GM18498 (cell line): Measurements from ENCODE around the gene TMEM138.

Source experiments
- ATAC-seq: cut with Tn5 transposase; IDR thresholded peaks from one replicate; pipeline ENCODE4 v1.9.1; 2021; ENCODE audit warnings: mild to moderate bottlenecking, moderate library complexity; ENCODE audit not compliant: unreplicated experiment

Gene TMEM138

GRCh38 chr11:61361741-61362541, at the start of gene TMEM138, which contains the start of gene CYB561A3:
TMEM138 (plus strand) TSS chr11:61362374; CDS start chr11:61364391, 2,017 bp downstream.
CYB561A3 (minus strand) TSS chr11:61361882; CDS start chr11:61356713, 5,169 bp downstream.
- peak; percentile 87 for ATAC-seq

- ATAC-seq = no peak
Measured at GRCh38 chr11:61315260-61315659, 46.9 kb upstream of the TMEM138 start.

- no peak for ATAC-seq
Measured at GRCh38 chr11:61325649-61326414, 36.3 kb upstream of the TMEM138 start.

GRCh38 chr11:61327669-61328071, 34.5 kb upstream of the TMEM138 start:
- ATAC-seq = no peak

- ATAC-seq = no peak
Measured at GRCh38 chr11:61328351-61328750, 33.8 kb upstream of the TMEM138 start.

- ATAC-seq = no peak
Measured at GRCh38 chr11:61329871-61330270, 32.3 kb upstream of the TMEM138 start.

- ATAC-seq = no peak
Measured at GRCh38 chr11:61331651-61332050, 30.5 kb upstream of the TMEM138 start.

GRCh38 chr11:61332281-61332796, 29.8 kb upstream of the TMEM138 start:
- ATAC-seq = no peak

- ATAC-seq = peak; percentile 93
Measured at GRCh38 chr11:61332797-61333549, 29.2 kb upstream of the TMEM138 start, which contains the start of the genes DDB1 and TKFC. DDB1 (minus strand) TSS chr11:61333105; CDS start chr11:61332968, 137 bp downstream. TKFC (plus strand) TSS chr11:61333228; CDS start chr11:61334729, 1,501 bp downstream.

GRCh38 chr11:61333550-61334433, 28.4 kb upstream of the TMEM138 start:
- no peak for ATAC-seq

GRCh38 chr11:61334434-61335354, 27.5 kb upstream of the TMEM138 start:
- ATAC-seq = no peak

- ATAC-seq = no peak
Measured at GRCh38 chr11:61335355-61335710, 26.8 kb upstream of the TMEM138 start.

- ATAC-seq = peak; percentile 51
Measured at GRCh38 chr11:61336171-61336935, 25.8 kb upstream of the TMEM138 start.

GRCh38 chr11:61337706-61338470, 24.3 kb upstream of the TMEM138 start:
- no peak for ATAC-seq

GRCh38 chr11:61338783-61339489, 23.2 kb upstream of the TMEM138 start:
- ATAC-seq = no peak

- ATAC-seq = no peak
Measured at GRCh38 chr11:61339490-61339878, 22.7 kb upstream of the TMEM138 start.

- ATAC-seq = no peak
Measured at GRCh38 chr11:61340979-61341378, 21.2 kb upstream of the TMEM138 start.
